Ovary (tissue), 9 donors: ENCODE results near the gene CISD3. TPM values are rescaled to one million over a fixed set of nuclear protein-coding genes. Genes with fewer than 3 reads are reported as not detected.
"Not testable (repeated sequence)": the region's sequence is repeated elsewhere in the genome, so short reads cannot be mapped to it uniquely, and the experiment has no call there.

Experiments used
- DNase-seq, 5 donors: peaks; one replicate each; pipeline ENCODE4 v3.0.0-alpha.2; 2019 to 2020
- H3K27ac ChIP-seq, 2 donors: fragments of 200-600 bp; one replicate each; pipeline versions ENCODE4 v1.5.1 to v1.8.0; 2019 to 2022
- H3K27me3 ChIP-seq: fragments of 200-600 bp; one replicate; pipeline ENCODE4 v1.8.0; 2022
- H3K36me3 ChIP-seq: fragments of 200-600 bp; sonication (generic); one replicate; pipeline ENCODE4 v1.5.1; 2019
- H3K4me1 ChIP-seq: one replicate; pipeline ENCODE4 v1.8.1; 2013; ENCODE audit warnings: mild to moderate bottlenecking, moderate library complexity; ENCODE audit not compliant: insufficient read depth
- H3K4me3 ChIP-seq: fragments of 200-600 bp; sonication (generic); one replicate; pipeline ENCODE4 v1.5.1; 2017
- H3K9me3 ChIP-seq, 2 donors: fragments of 200-600 bp in 1 of 2; sonication (generic) in 1 of 2; one replicate each; pipeline versions ENCODE4 v1.5.1 to v1.8.1; 2013 to 2019; ENCODE audit warnings: mild to moderate bottlenecking in 1 of 2, moderate library complexity in 1 of 2
- CTCF ChIP-seq, 3 donors: fragments of 450-650 bp in 2 of 3; fragments of 200-600 bp in 1 of 3; IDR thresholded peaks; one replicate each; pipeline versions ENCODE4 v1.5.1 to v1.8.0; 2016 to 2022; ENCODE audit warnings: antibody characterized with exemption in 3 of 3, mild to moderate bottlenecking in 1 of 3
- EP300 ChIP-seq: sonication (generic); formaldehyde crosslinking; IDR thresholded peaks from one replicate; pipeline ENCODE4 v1.6.1; 2017; ENCODE audit warnings: antibody characterized with exemption
- POLR2A ChIP-seq: fragments of 450-650 bp; IDR thresholded peaks from one replicate; pipeline ENCODE4 v1.6.1; 2017; ENCODE audit warnings: antibody characterized with exemption, mild to moderate bottlenecking, moderate library complexity
- WGBS, 3 donors: extraction: QIAGEN DNeasy Blood & Tissue Kit in 1 of 3; methylation state at CpG; one replicate each; pipeline versions ENCODE4 v1.1.5 to v1.1.7; 2013 to 2017; 5-methylcytosine and 5-hydroxymethylcytosine counted together
- intact Hi-C, 4 donors: fragments of 100-400 bp; cut with DNase I; formaldehyde crosslinking; loops; one replicate each; pipeline versions ENCODE4 v1.11.0 to v1.15.1; 2022 to 2023
- polyA plus RNA-seq, 2 donors: library from polyadenylated mRNA; stranded (reverse); fragments of 200-250 nt in 1 of 2; fragments of 350-450 nt in 1 of 2; fragmentation: Illumina TruSeq in 1 of 2; extraction: RNeasy Lipid Tissue Mini Kit (QIAGEN cat#74804) in 1 of 2; gene quantifications; one replicate each; pipeline ENCODE4 v1.2.3, GENCODE V29; 2013 to 2014
- total RNA-seq, 7 donors: library from RNA; depleted of rRNA in 2 of 7; stranded (reverse); fragments of >200 nt in 2 of 7; fragmentation: NEBNext Ultra II Directional in 3 of 7; extraction: Animal tissue kit (Norgen Biotek cat#: 25700) in 3 of 7; gene quantifications; one replicate each; pipeline versions ENCODE4 v1.1.0 to v1.2.4, GENCODE V29; 2016 to 2023
- donor health status: DM: no; HTN: no; CAD: no; lungs with moderate emphysema.
- donor health status: DM: no; HTN: no; CAD: no.
- donor health status: Bipolar disorder and iron deficiency.
- donor health status: DM: yes; HTN: yes; CAD: no.
- donor health status: DM: no; HTN: no; CAD: no.
- donor health status: DM: yes; HTN: yes; CAD: no.

Gene CISD3
- total and polyA plus RNA-seq, 9 donors: 6.2 to 31.1 (median 19.7) TPM

- 50 to 66% (median 51%) methylated on average over 14 to 16 of the region's 16 CpGs for WGBS, 3 donors
- intact Hi-C loops: no loop called here
- no peak overlapping the region for H3K27ac ChIP-seq
- no peak for DNase-seq
- TF ChIP-seq EP300 (no peak), CTCF (IDR thresholded peaks at IDR 0.05) (no peak), POLR2A (no peak)
- H3K36me3 ChIP-seq: no peaks in the 10 kb centered on the region
- peaks cover 2% of the 10 kb centered on the region for H3K4me1 ChIP-seq
- no peaks in the 10 kb centered on the region for H3K9me3 ChIP-seq
- H3K4me3 ChIP-seq: no peak overlapping the region
- no peaks in the 10 kb centered on the region for H3K27me3 ChIP-seq
These were observed 5.7 kb upstream of the CISD3 start for GRCh38 chr17:38724337-38724988.

GRCh38 chr17:38725066-38725465, 5.1 kb upstream of the CISD3 start:
- Histone ChIP-seq H3K27me3 (no peaks in the 10 kb centered on the region), H3K9me3 (no peaks in the 10 kb centered on the region), H3K27ac (no peak overlapping the region), H3K36me3 (no peaks in the 10 kb centered on the region), H3K4me3 (no peak overlapping the region), H3K4me1 (peaks cover 2% of the 10 kb centered on the region)
- 64 to 69% (median 65%) methylated on average over 10 of the region's 10 CpGs for WGBS, 3 donors
- intact Hi-C loops: no loop called here
- TF ChIP-seq EP300 (no peak), CTCF (IDR thresholded peaks at IDR 0.05) (no peak), POLR2A (no peak)
- DNase-seq: no peak

- H3K27ac ChIP-seq, intact Hi-C loops, H3K9me3 ChIP-seq, DNase-seq, H3K36me3 ChIP-seq, H3K4me3 ChIP-seq, H3K4me1 ChIP-seq, H3K27me3 ChIP-seq: not testable (repeated sequence)
- 77 to 85% (median 80%) methylated on average over 7 to 8 of the region's 8 CpGs for WGBS, 3 donors
These were observed 4.0 kb upstream of the CISD3 start for GRCh38 chr17:38726145-38726544.

- H3K27ac ChIP-seq: no peak overlapping the region
- intact Hi-C loops: no loop called here
- TF ChIP-seq EP300: no peak
- TF ChIP-seq CTCF (IDR thresholded peaks at IDR 0.05): no peak
- TF ChIP-seq POLR2A: no peak
- no peak overlapping the region for H3K4me3 ChIP-seq
- H3K9me3 ChIP-seq: no peaks in the 10 kb centered on the region
- 84 to 93% (median 91%) methylated on average over 5 of the region's 5 CpGs for WGBS, 3 donors
- no peak for DNase-seq
- no peaks in the 10 kb centered on the region for H3K36me3 ChIP-seq
- no peaks in the 10 kb centered on the region for H3K27me3 ChIP-seq
- peaks cover 5% of the 10 kb centered on the region for H3K4me1 ChIP-seq
These were observed 2.4 kb upstream of the CISD3 start for GRCh38 chr17:38727736-38728135.

GRCh38 chr17:38728290-38728831, 1.8 kb upstream of the CISD3 start:
- Histone ChIP-seq H3K4me3 (no peak overlapping the region), H3K36me3 (no peaks in the 10 kb centered on the region), H3K9me3 (no peaks in the 10 kb centered on the region), H3K4me1 (peaks cover 5% of the 10 kb centered on the region), H3K27me3 (no peaks in the 10 kb centered on the region), H3K27ac (no peak overlapping the region)
- intact Hi-C loops: no loop called here
- WGBS, 3 donors: 72 to 78% (median 73%) methylated on average over 8 of the region's 8 CpGs
- TF ChIP-seq EP300 (no peak), CTCF (IDR thresholded peaks at IDR 0.05) (no peak), POLR2A (no peak)
- no peak for DNase-seq
